HPDE6-E6E7 (cell line): ENCODE results near the gene RAPGEF2.

Experiments used
- DNase-seq: peaks from one replicate; pipeline ENCODE4 v3.0.0; 2011; ENCODE audit warnings: missing footprints; ENCODE audit errors: extremely low spot score

The RAPGEF2 gene

GRCh38 chr4:159401226-159401712 lies 298.4 kb downstream of the RAPGEF2 start:
- DNase-seq = no peak

- peak; percentile 33 for DNase-seq
Measured at GRCh38 chr4:159401791-159402380, 299.0 kb downstream of the RAPGEF2 start.
